HG03175 (cell line): ENCODE data around the gene LRRC2.
"Not testable (repeated sequence)": the region's sequence is repeated elsewhere in the genome, so short reads cannot be mapped to it uniquely, and the experiment has no call there.

Experiments
- ATAC-seq: cut with Tn5 transposase; IDR thresholded peaks from one replicate; pipeline ENCODE4 v1.9.1; 2021; ENCODE audit warnings: mild to moderate bottlenecking, moderate library complexity; ENCODE audit not compliant: unreplicated experiment

LRRC2 gene

GRCh38 chr3:46558184-46559043 is 7.7 kb downstream of the LRRC2 start:
- ATAC-seq, result peak; percentile 83

DNA sequence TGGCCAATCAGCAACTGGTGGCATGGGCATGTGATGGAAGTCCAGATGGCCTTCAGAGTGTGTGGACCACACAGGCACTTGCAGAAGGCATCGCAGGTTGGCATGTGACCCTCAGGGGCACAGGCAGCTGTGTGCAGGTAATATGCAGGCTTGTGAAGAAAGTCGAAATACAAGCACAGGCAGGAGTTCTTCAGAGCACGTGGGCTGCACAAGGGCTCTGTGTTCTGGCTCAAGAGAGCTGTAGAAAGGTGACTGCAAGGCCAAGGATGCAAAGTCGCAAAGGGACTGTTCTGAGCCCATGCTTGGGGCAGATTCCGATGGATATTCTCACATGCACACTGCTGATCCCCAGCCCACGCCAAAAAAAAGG is 8.3 kb downstream of the LRRC2 start:
- ATAC-seq, result no peak

GRCh38 chr3:46553154-46553553 is 12.9 kb downstream of the LRRC2 start:
- no peak for ATAC-seq

GRCh38 chr3:46552538-46552937 is 13.6 kb downstream of the LRRC2 start:
- ATAC-seq, result no peak

- ATAC-seq, result no peak
These were observed 14.5 kb downstream of the LRRC2 start for GRCh38 chr3:46551615-46552014.

DNA sequence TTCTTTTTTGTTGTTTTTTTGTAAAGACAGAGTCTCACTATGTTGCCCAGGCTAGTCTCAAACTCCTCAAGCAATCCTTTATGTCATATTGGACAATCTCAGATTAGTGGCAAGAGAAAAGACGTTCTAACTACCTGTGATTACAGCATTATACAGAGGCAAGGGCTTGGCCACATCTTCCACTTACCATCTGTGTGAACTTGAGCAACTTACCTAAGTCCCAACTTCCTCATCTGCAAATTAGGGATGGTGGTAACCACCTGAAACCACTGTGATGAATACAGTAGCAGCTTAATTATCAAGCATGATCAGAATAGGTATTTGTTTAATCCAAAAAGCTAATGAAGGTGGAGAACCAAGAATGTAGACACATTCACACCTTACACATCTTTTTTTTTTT is 16.1 kb downstream of the LRRC2 start:
- ATAC-seq, result no peak

- ATAC-seq, result no peak
These were observed 16.6 kb downstream of the LRRC2 start for GRCh38 chr3:46549408-46549904.

DNA sequence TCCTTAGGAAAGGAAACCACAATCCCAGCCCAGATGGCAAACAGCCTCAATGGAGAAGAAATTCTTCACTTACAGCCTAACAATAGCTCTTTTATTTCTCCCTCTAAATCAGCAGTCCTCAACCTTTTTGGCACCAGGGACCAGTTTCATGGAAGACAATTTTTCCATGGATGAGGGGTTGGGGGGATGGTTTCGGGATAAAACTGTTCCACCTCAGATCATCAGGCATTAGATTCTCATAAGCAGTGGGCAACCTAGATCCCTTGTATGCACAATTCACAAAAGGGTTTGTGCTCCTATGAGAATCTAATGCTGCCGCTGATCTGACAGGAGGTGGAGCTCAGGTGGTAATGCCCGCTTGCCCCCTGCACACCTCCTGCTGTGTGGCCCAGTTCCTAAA is 17.5 kb downstream of the LRRC2 start:
- not testable (repeated sequence) for ATAC-seq

DNA sequence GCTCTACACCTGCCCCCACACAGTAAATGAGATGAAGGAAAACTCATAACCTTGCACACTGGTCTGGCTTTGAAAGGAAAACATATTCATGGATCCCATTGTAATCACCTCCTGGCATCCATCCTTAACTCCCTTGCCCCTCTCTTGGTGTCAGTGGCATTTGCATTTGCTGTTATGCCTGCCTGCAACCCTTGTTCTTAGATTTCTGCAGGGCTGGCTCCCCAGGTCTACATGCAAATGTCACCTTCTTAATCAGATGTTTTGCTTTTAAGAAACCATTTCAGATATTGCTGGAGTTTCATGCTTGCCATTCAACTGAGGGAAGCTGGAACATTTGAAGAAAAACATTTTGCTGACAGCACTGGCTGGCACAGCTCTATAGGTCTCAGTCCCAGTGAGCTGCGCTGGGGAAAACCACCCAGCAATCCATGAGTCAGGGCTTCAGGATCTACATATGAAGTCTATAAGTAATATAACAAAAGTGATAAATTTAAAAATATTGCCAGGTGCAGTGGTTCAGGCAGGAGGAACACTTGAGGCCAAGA is 19.1 kb downstream of the LRRC2 start:
- no peak for ATAC-seq

- ATAC-seq, result no peak
These were observed 20.1 kb downstream of the LRRC2 start for GRCh38 chr3:46545818-46546630.

DNA sequence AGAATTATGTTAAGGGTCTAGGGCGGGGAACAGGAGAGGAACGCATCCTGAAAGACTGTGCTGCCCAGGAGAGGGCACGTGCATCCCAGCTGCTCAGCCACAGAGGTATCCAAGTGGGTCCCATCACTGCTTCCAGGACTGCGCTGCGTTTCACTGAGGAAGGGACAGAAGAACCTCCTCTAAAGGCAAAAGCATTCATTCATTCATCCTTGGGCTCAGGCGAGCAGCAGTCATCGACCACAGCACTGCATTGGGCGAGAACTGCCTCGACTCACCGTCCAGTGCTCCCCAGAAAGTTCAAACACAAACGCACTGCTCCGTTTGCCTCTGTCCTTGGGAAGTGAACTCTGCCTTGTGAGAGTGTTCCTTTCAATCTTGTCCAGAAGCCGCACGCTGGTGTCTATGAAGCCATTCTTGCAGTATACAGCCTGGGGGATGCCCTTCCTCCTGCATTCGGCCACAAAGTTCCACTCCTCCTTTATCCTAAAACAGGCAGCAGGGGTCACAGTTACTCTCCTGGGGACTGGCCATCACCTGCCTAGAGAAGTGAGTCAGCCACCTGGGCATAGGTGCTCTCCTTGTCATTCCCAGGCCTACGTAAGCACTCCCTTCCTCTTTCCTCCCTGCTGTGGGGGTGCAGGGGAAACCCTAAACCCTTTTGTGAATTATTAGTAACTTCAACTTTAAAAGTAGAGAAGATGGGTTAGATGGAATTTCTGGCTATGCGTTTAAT is 21.2 kb downstream of the LRRC2 start:
- ATAC-seq, result no peak

- no peak for ATAC-seq
These were observed 23.3 kb downstream of the LRRC2 start for GRCh38 chr3:46542801-46543201.

- no peak for ATAC-seq
These were observed 23.8 kb downstream of the LRRC2 start for GRCh38 chr3:46542344-46542743.

DNA sequence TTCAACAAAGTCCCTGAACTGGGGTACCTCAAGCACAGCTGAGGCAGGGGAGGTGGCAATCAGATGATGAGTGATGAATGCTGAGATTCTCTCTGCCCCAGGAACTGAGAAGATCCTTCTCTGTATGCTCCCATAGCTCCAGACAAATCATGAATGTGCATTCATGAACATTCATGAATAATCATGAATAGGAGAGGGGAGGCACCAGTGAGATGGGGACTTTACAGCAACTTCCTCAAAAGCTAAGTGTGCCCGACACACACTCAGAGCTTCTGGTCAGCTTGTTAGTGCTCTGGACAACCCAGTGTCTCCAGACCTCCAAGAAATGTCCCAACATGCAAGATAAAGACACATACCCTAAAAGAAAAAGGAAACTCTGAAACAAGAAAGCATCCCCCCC is 24.3 kb downstream of the LRRC2 start:
- no peak for ATAC-seq

- ATAC-seq, result no peak
These were observed 25.6 kb downstream of the LRRC2 start for GRCh38 chr3:46540550-46540949.

GRCh38 chr3:46539443-46540005 is 26.6 kb downstream of the LRRC2 start:
- no peak for ATAC-seq

DNA sequence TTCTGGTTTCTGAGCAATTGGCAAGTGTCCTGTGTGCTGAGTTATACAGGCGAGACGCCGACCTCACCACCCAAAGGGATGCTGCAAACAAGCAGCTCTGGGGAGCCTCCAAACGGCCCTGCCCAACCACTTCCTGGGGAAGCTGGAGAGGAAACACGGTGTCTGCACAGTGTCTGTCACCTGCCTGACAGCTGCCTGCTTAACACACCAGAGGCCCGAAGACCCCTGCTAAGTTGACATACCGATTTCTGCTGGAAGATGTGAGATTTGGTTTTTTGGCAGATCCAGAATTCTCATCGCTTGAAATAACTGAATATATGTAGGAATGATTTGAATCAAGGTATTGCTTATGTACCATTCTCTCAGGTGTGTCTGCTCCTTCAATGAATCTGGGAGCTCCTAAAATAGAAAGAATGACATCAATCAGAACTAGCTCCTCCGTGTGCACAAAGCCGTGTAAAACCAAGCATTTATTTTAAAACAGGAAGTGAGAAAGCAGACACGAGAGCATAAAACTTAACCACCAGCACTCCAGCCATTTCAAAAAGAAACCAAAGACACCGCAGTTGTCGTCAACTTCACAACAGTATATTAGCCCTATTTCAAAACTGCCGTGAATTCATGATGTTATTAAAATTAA is 27.2 kb downstream of the LRRC2 start:
- peak; percentile 87 for ATAC-seq

DNA sequence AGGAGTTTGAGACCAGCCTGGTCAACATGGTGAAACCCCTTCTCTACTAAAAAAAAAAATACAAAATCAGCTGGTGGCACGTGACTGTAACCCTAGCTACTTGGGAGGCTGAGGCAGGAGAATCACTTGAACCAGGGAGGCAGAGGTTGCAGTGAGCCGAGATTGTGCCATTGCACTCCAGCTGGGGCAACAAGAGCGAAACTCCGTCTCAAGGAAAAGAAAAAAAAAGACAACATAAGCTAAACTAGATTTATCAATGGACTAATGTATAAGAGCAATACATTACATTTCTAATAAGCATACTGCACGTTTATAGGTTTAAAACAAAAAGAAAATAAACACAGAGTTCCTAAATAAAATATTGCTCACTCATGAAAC is 27.7 kb downstream of the LRRC2 start:
- ATAC-seq, result not testable (repeated sequence)

GRCh38 chr3:46537779-46538178 is 28.3 kb downstream of the LRRC2 start:
- ATAC-seq, result no peak

- ATAC-seq, result no peak
These were observed 28.8 kb downstream of the LRRC2 start for GRCh38 chr3:46537316-46537715.
